Aorta (tissue), 5 donors: ENCODE data around the gene APP. TPM values are rescaled to one million over a fixed set of nuclear protein-coding genes. Genes with fewer than 3 reads are reported as not detected.

ENCODE experiments used
- ATAC-seq: fragments of 200-7000 bp; cut with Tn5 transposase; one replicate; pipeline ENCODE4 v1.9.1; 2022; ENCODE audit warnings: moderate library complexity; ENCODE audit not compliant: low FRiP score
- DNase-seq, 2 donors: peaks; one replicate each; pipeline ENCODE4 v3.0.0-alpha.2; 2020
- H3K27ac ChIP-seq, 2 donors: one replicate each; pipeline ENCODE4 v1.5.1; 2013; ENCODE audit warnings: low read length in 2 of 2, mild to moderate bottlenecking in 2 of 2, moderate library complexity in 2 of 2, control low read depth in 1 of 2, inconsistent platforms in 1 of 2, low read depth in 1 of 2
- H3K27me3 ChIP-seq, 2 donors: one replicate each; pipeline ENCODE4 v1.6.1; 2013; ENCODE audit warnings: control low read depth in 1 of 2, low read length in 1 of 2, mild to moderate bottlenecking in 1 of 2, moderate library complexity in 1 of 2; ENCODE audit not compliant: insufficient read depth in 2 of 2, control insufficient read depth in 1 of 2
- H3K36me3 ChIP-seq, 2 donors: one replicate each; pipeline ENCODE4 v1.6.1; 2013; ENCODE audit warnings: control low read depth in 1 of 2, low read length in 1 of 2, mild to moderate bottlenecking in 1 of 2; ENCODE audit not compliant: insufficient read depth in 2 of 2, control insufficient read depth in 1 of 2
- H3K4me1 ChIP-seq, 2 donors: one replicate each; pipeline ENCODE4 v1.6.1; 2013; ENCODE audit warnings: low read length in 2 of 2, control low read depth in 1 of 2, mild to moderate bottlenecking in 1 of 2, moderate library complexity in 1 of 2; ENCODE audit not compliant: insufficient read depth in 2 of 2, control insufficient read depth in 1 of 2
- H3K4me3 ChIP-seq, 2 donors: one replicate each; pipeline ENCODE4 v1.5.1; 2013; ENCODE audit warnings: low read length in 2 of 2, control low read depth in 1 of 2, mild to moderate bottlenecking in 1 of 2
- H3K9me3 ChIP-seq: one replicate; pipeline ENCODE4 v1.6.1; 2013; ENCODE audit warnings: mild to moderate bottlenecking, low read length; ENCODE audit not compliant: control insufficient read depth
- WGBS, 2 donors: extraction: QIAGEN DNeasy Blood & Tissue Kit; methylation state at CpG; one replicate each; pipeline ENCODE4 v1.1.7; 2013; 5-methylcytosine and 5-hydroxymethylcytosine counted together
- intact Hi-C, 2 donors: fragments of 100-400 bp; cut with DNase I; formaldehyde crosslinking; loops; one replicate each; pipeline versions ENCODE4 v1.14.2 to v1.15.0; 2022
- polyA plus RNA-seq, 2 donors: library from polyadenylated mRNA; stranded (reverse); fragments of 200-250 nt; gene quantifications; one replicate each; pipeline ENCODE4 v1.2.3, GENCODE V29; 2013
- total RNA-seq, 2 donors: library from RNA; stranded (reverse); fragmentation: NEBNext Ultra II Directional; extraction: Animal tissue kit (Norgen Biotek cat#: 25700); gene quantifications; one replicate each; pipeline ENCODE4 v1.2.1, GENCODE V29; 2021
- donor health status: healthy with polysubstance abuse.
- donor health status: Bipolar disorder and iron deficiency.
- donor health status: DM: no; HTN: no; CAD: no.
- donor health status: DM: no; HTN: no; CAD: no.
- donor health status: DM: yes; HTN: yes; CAD: no.

Gene APP
- total and polyA plus RNA-seq, 4 donors = 149 to 581 (median 371) TPM

- Histone ChIP-seq H3K27ac (no peak overlapping the region), H3K9me3 (no peaks in the 10 kb centered on the region)
These were observed 207.4 kb downstream of the APP start for GRCh38 chr21:25963181-25963580.

DNA sequence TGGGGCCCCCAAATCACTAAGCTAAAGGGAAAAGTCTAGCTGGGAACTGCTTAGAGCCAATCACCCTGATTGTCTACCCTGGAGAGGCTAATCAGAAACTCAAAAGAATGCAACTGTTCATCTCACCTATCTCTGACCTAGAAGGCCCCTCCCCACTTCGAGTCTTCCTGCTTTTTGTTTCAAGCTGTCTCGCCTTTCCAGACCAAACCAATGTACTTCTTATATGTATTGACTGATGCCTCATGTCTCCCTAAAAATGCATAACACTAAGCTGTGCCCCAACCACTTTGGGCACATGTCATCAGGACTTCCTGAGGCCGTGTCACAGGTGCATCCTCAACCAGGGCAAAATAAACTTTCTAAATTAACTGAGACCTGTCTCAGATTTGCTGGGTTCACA, 209.5 kb downstream of the APP start:
- DNase-seq (no peak), ATAC-seq (no peak)
- Histone ChIP-seq H3K4me3 (no peak overlapping the region), H3K4me1 (peaks cover 0 to 2% of the 10 kb centered on the region in 2 donors), H3K27me3 (no peaks in the 10 kb centered on the region), H3K9me3 (no peaks in the 10 kb centered on the region), H3K36me3 (no peaks in the 10 kb centered on the region), H3K27ac (no peak overlapping the region)
- intact Hi-C loops = no loop called here
- WGBS, 2 donors = 80 to 85% methylated on average over 3 of the region's 3 CpGs

More at GRCh38 chr21:25963181-25963580, 207.4 kb downstream of the APP start:
- Histone ChIP-seq H3K36me3 (no peaks in the 10 kb centered on the region), H3K4me3 (no peak overlapping the region), H3K27me3 (no peaks in the 10 kb centered on the region), H3K4me1 (peaks cover 0 to 2% of the 10 kb centered on the region in 2 donors)
- peak; percentile 44 for ATAC-seq
- intact Hi-C loops = no loop called here
- WGBS, 2 donors = 15 to 20% methylated on average over 5 of the region's 5 CpGs
- no peak for DNase-seq

DNA sequence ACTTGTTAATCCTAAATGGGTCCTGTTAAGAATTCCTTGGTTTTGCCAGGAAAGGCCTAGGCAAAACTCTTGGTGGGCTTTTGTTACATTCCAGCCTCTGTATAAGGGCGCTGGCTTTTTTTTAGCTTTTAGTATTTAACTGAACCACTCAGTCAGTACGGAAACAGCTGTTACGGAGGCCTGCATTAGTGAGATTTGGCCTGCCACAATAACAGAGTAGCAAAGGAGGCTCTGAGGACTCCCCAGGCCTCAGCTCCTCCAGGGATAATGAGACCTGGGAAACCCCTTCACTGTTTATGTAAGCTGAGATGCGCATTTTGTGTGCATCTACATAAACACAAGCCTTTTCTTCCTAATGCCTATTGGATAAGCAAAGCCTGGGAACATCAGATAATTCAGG, 210.2 kb downstream of the APP start:
- Histone ChIP-seq H3K36me3 (no peaks in the 10 kb centered on the region), H3K4me3 (no peak overlapping the region), H3K27me3 (no peaks in the 10 kb centered on the region), H3K27ac (no peak overlapping the region), H3K9me3 (no peaks in the 10 kb centered on the region), H3K4me1 (peaks cover 0 to 2% of the 10 kb centered on the region in 2 donors)
- WGBS, 2 donors = 95 to 96% methylated on average over 4 of the region's 4 CpGs
- ATAC-seq (no peak), DNase-seq (no peak)
- intact Hi-C loops = no loop called here

- H3K4me3 ChIP-seq = no peak overlapping the region
- intact Hi-C loops = no loop called here
- no peak overlapping the region for H3K27ac ChIP-seq
- no peak for ATAC-seq
- WGBS, 2 donors = 81 to 90% methylated on average over 3 of the region's 3 CpGs
- no peaks in the 10 kb centered on the region for H3K27me3 ChIP-seq
- H3K4me1 ChIP-seq = peaks cover 0 to 2% of the 10 kb centered on the region in 2 donors
- no peak for DNase-seq
- no peaks in the 10 kb centered on the region for H3K36me3 ChIP-seq
- no peaks in the 10 kb centered on the region for H3K9me3 ChIP-seq
These were observed 210.8 kb downstream of the APP start for GRCh38 chr21:25959799-25960198.

DNA sequence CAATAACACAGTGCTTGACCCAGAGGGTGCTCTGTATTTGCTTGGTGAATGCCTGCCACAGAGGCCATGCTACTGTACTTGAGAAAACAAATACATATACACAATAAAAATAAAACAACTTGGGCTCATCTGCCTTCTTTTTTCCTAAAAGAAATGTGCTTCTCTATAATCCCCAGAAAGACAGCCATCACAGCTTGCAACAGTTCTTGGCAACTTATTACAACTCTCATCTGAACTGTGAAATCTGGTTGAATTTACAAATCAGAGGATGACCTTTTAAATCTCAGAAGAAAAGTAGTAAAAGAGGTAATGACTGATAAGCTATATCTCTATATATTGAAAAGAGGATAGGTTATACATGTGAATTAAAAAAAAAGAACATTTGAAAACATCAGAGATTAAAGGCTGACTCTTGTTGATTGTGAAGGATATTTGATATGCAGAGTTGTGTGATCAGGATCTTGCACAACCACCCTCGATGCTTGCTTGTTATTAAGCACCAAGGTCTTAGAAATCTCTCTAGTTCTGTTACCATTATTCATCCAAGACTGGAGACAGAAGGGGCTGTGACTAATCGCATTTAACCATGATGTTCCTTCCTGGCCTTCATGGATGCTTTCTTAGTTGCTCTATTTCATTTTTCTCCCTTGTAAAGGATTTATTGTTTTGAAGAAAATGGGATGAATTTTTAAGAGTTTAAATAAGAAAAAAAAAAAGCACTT, 213.4 kb downstream of the APP start:
- no peaks in the 10 kb centered on the region for H3K27me3 ChIP-seq
- H3K4me3 ChIP-seq = no peak overlapping the region
- ATAC-seq (no peak), DNase-seq (no peak)
- H3K27ac ChIP-seq = no peak overlapping the region
- 71 to 76% methylated on average over 2 of the region's 2 CpGs for WGBS, 2 donors
- H3K4me1 ChIP-seq = no peaks in the 10 kb centered on the region
- H3K36me3 ChIP-seq = no peaks in the 10 kb centered on the region
- no peaks in the 10 kb centered on the region for H3K9me3 ChIP-seq
- intact Hi-C loops = no loop called here

GRCh38 chr21:25955646-25956045, 214.9 kb downstream of the APP start:
- DNase-seq (no peak), ATAC-seq (no peak)
- 95 to 96% methylated on average over 11 of the region's 11 CpGs for WGBS, 2 donors
- peaks cover 0 to 2% of the 10 kb centered on the region in 2 donors for H3K4me1 ChIP-seq
- no peak overlapping the region for H3K27ac ChIP-seq
- H3K27me3 ChIP-seq = no peaks in the 10 kb centered on the region
- no peaks in the 10 kb centered on the region for H3K9me3 ChIP-seq
- intact Hi-C loops = no loop called here
- no peaks in the 10 kb centered on the region for H3K36me3 ChIP-seq
- H3K4me3 ChIP-seq = no peak overlapping the region

- Histone ChIP-seq H3K9me3 (no peaks in the 10 kb centered on the region), H3K27me3 (no peaks in the 10 kb centered on the region), H3K4me3 (no peak overlapping the region), H3K4me1 (peaks cover 0 to 2% of the 10 kb centered on the region in 2 donors), H3K36me3 (no peaks in the 10 kb centered on the region), H3K27ac (no peak overlapping the region)
- intact Hi-C loops = no loop called here
- ATAC-seq = no peak
- 36 to 42% methylated on average over 2 of the region's 2 CpGs for WGBS, 2 donors
- DNase-seq = no peak
These were observed 216.9 kb downstream of the APP start for GRCh38 chr21:25953659-25954058.

DNA sequence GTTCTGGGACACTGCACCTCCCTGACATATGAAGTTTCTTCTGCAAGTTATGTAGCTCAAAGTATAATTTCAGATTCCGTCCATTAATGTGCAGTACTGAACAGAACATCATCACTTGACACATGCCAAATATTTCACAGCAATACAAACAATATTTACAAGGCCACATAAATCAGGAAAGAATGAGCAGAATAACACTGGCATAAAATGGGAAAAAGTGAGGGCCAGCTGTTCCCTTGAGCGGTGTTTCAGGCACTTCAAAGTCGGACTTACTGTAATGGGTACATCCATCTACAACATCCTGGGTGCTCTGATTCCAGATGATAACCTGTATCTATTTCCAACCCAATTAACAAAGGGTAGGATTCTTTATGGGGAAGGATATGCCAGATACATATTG, 217.4 kb downstream of the APP start:
- DNase-seq = no peak
- H3K4me3 ChIP-seq = no peak overlapping the region
- no peak for ATAC-seq
- H3K9me3 ChIP-seq = no peaks in the 10 kb centered on the region
- no peaks in the 10 kb centered on the region for H3K36me3 ChIP-seq
- no peak overlapping the region for H3K27ac ChIP-seq
- 44 to 49% methylated on average over 3 of the region's 3 CpGs for WGBS, 2 donors
- no peaks in the 10 kb centered on the region for H3K27me3 ChIP-seq
- peaks cover 0 to 2% of the 10 kb centered on the region in 2 donors for H3K4me1 ChIP-seq
- intact Hi-C loops = no loop called here

GRCh38 chr21:25952306-25952705, 218.3 kb downstream of the APP start:
- H3K9me3 ChIP-seq = no peaks in the 10 kb centered on the region
- no peak overlapping the region for H3K27ac ChIP-seq
- H3K27me3 ChIP-seq = no peaks in the 10 kb centered on the region
- no peak for DNase-seq
- 91 to 94% methylated on average over 1 of the region's 1 CpG for WGBS, 2 donors
- intact Hi-C loops = no loop called here
- ATAC-seq = peak; percentile 64
- H3K4me1 ChIP-seq = peaks cover 0 to 2% of the 10 kb centered on the region in 2 donors
- H3K36me3 ChIP-seq = no peaks in the 10 kb centered on the region
- H3K4me3 ChIP-seq = no peak overlapping the region
